Ishikawa (cell line): Measurements from ENCODE around the gene MYLIP.

Experiments used
- CEBPB ChIP-seq: IDR thresholded peaks from 2 replicates; pipeline ENCODE4 v1.6.1; 2012
- CREB1 ChIP-seq: IDR thresholded peaks from 2 replicates; pipeline ENCODE4 v1.6.1; 2012; ENCODE audit warnings: low read depth
- RAD21 ChIP-seq: IDR thresholded peaks from 2 replicates; pipeline ENCODE4 v1.6.1; 2012; ENCODE audit warnings: low read depth
- TCF12 ChIP-seq: IDR thresholded peaks from 2 replicates; pipeline ENCODE4 v1.6.1; 2012; ENCODE audit warnings: low read depth

GRCh38 chr6:16166871-16167608 lies 38.2 kb downstream of the MYLIP start:
- TF ChIP-seq RAD21 (no peak), CREB1 (no peak), CEBPB (no peak), TCF12 (no peak)
